HG02759 (cell line): Measurements from ENCODE around the gene MAFG.
"Not testable (repeated sequence)": the region's sequence is repeated elsewhere in the genome, so short reads cannot be mapped to it uniquely, and the experiment has no call there.

ENCODE experiments used
- ATAC-seq: cut with Tn5 transposase; IDR thresholded peaks from one replicate; pipeline ENCODE4 v1.9.1; 2021; ENCODE audit warnings: mild to moderate bottlenecking, moderate library complexity; ENCODE audit not compliant: unreplicated experiment

The MAFG gene

DNA sequence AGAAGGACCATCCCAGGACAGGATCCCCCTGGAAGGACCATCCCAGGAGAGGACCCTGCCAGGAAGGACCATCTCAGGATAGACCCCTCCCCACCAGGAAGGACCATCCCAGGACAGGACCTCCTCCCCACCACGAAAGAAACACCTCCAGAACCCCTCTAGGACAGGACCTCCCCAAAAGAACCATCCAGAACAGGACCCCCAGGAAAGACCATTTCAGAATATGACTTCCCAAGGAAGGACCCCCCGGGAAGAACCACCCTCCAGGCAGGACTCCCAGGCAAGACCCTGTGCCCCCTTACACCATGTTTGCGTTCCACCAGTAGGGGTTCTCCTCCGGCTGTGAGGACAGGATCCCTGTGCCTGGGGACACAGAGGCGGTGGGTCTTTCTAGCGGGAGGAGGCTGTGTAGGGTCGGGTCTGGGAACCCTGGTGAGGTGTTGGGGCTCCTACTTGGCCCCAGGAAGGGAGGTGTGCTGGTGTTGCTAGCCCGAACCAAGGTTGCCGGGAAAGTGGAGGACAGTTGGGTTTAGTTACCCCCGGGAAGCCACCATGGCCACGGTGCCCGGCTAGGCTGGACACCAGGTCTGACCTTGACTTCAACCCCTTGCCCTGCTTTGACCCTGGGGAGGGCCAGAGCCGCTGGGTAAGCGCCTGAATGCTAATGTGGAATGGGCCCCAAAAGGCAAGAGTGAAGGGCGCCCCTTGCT, 31.3 kb upstream of the MAFG start:
- no peak for ATAC-seq

DNA sequence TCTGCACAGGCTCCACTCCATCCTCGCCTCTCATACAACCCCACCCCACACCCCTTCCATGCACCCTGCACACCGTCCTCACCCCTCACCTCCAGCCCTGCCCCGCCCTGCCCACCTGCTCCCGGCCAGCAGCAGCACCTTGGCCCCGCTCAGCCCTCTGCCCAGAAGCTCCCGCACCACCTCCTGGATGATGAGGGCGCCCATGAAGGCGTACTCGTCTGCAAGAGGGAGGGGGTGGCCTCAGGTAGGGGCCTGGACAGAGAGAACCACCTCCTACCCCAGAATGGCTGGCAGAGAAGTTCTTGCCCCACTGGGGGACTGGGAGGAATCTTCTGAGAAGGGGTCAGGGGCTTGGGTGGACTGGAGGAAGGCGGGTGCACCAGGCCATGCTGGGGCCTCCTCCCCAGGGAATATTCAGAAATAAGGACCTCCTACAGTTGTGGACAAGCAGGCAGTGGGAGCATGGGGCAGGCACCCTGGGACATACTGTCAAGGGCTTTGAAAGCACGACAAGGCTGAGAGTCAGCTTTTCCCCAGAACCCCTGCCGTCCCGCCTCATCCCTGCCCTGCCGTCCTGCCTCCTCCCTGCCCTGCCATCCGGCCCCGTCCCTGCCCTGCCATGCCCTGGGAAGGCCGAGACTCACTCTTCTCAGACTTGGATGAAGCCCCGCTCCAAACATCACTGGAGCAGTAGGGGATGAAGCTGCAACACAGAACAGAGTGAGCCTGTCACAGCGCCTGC, 30.3 kb upstream of the MAFG start:
- ATAC-seq: no peak

DNA sequence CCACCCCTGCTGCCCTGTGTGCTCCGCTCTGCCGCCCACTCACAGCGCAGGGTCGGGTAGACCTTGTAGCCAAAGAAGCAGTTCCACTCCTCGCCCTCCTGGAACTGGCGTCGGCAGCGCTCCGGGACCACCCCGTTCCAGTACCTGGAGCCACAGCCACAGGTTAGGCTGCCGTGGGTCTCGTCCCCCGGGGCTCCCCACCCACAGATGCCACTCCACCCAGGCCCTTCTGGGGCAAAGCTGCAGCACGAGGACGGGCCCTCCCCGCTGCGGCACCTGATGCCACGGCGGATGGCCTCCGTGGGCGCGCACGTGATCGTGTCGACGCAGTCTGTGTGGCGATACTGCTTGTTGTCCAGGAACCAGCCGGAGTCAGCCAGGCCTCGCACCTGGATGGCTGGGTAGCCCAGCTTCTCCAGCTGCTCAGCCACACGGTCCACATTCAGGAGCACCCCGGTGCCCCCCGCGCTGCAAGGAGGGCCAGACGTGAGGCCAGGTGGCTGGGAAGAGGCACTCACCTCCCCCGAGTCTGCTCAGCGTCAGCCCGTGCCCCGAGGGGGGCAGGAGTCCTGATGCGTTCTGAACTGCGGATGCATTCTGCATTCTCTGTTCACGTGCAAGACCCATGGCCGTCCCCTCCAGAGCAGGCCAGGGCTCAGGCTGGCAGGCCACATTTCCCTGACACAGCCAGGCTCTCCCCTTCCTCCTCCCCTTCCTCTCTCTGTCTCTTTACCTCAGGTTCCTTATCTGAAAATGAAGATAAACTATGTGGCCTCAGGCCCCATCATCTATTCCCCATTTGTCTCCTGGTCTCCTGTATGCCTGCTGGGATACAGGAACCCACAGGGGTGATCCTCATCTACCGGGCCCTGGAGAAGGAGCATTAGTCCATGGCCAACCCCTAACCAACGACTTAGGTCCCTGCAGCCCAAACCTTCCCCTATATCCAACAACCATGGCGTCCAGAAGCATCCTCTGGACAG, 29.4 kb upstream of the MAFG start:
- ATAC-seq: no peak

DNA sequence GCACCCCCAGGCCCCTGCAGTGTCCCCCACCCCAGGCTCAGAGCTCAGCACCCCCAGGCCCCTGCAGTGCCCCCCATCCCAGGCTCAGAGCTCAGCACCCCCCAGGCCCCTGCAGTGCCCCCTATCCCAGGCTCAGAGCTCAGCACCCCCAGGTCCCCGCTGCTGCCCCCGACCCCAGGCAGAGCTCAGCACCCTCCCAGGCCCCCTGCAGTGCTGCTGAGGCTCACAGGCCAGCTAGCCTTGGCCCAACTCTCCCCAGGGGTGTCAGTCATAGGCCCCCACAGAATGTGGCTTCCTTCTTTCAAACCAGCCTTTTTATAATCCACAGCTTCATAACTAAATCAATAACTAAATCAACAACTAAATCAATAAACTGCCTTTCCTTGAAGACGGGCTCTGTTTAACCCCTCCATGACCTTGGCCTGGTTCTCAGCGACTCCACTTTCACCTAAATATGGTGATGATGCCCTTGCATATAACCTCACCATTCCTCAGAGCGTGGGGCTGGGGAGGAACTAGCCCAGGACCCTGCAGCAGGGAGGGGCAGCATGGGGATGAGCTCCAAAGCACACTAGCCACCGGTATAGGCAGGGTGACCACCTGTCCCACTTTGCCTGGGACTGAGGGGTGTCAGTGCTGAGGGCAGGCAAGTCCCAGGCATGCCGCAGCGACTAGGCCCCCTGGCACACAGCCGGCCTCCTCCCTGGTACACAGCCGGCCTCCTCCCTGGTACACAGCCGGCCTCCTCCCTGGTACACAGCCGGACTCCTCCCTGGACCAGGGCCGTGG, 28.4 kb upstream of the MAFG start:
- no peak for ATAC-seq

DNA sequence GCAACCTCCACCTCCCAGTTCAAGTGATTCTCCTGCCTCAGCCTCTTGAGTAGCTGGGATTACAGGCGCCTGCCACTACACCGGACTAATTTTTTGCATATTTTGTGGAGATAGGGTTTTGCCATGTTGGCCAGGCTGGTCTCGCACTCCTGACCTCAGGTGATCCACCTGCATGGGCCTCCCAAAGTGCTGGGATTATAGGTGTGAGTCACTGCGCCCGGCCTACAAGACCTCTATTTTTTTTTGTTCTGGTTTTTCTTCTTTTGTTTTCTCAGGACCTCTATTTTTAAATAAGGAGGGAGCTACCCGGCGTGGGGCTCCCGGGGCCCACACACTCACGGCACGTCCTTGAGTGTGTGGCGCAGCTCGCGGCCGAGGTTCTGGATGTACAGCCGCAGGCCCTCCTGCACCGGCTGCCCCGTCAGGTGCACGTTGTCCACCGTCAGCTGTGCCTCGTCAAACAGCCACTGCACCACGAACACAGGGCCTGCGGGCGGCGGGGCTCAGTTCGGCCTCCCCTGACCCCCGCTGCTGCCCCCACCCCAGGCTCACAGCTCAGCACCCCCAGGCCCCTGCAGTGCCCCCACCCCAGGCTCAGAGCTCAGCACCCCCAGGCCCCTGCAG, 27.6 kb upstream of the MAFG start:
- no peak for ATAC-seq

DNA sequence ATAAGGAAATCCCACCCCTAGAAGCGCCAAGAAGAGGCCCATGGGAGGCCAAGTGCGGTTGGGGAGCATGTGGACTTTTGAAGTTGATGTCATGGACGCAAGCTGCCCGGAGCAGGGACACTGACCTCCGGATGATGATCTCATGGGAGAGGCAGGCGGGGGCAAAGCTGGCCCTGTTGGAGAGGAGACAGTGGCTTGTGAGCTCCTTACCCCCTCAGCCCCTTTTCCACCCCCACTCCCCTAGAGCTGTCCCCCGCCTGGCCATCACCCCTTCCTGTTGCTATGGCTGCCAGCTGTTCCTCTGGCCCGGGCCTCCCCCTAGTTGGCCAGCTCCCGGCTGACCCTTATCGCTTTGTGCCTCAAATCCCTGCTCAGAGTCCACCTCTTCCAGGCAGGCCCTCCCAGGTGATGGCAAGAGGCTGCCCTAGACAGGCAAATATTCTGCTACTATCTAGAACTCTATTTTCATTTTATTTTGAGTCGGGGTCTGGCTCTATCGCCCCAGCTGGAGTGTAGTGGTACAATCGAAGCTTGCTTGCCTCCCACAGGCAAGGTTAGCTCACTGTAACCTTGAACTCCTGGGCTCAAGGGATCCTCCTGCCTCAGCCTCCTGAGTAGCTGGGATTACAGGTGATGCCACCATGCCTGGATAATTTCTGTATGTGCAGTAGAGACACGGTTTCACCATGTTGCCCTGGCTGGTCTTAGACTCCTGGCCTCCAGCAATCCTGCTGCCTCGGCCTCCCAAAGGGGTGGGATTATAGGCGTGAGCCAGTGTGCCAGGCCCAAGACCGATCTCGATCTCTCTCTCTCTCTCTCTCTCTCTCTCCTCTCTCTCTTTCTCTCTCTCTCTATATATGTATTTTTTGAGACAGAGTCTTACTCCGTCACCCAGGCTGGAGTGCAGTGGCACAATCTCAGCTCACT, 26.9 kb upstream of the MAFG start:
- no peak for ATAC-seq

DNA sequence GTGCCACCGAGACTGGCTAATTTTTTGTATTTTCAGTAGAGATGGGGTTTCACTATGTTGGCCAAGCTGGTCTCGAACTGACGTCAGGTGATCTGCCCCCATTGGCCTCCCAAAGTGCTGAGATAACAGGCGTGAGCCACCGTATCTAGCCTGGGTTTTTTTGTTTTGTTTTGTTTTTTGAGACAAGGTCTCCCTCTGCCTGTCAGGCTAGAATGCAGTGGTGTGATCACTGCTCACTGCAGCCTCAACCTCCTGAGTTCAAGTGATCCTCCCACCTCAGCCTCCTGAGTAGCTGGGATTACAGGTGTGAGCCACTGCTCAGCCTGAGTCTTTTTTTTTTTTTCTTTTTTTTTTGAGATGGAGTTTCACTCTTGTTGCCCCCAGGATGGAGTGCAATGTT, 25.9 kb upstream of the MAFG start:
- not testable (repeated sequence) for ATAC-seq

DNA sequence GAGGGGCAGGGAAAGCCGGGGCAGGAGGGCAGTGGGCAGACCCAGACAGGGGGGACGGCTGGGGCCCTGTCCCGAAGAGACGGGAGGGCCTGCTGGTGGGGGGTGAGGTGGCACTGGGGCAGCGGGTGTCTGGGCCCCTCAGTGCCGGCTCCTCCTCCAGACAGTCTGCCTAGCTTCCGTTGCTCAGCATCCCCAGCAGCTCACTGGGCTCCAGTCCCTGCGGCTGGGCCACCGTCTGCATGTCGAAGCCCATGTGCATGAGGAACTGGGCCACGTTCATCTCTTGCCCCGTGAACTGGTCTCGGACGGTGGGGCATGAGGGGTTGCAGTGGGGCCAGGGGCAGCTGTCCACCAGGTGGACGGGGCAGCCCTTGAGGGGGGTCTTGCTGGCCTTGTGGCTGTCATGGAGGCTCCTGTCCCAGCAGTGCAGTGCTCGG, 25.3 kb upstream of the MAFG start:
- no peak for ATAC-seq

DNA sequence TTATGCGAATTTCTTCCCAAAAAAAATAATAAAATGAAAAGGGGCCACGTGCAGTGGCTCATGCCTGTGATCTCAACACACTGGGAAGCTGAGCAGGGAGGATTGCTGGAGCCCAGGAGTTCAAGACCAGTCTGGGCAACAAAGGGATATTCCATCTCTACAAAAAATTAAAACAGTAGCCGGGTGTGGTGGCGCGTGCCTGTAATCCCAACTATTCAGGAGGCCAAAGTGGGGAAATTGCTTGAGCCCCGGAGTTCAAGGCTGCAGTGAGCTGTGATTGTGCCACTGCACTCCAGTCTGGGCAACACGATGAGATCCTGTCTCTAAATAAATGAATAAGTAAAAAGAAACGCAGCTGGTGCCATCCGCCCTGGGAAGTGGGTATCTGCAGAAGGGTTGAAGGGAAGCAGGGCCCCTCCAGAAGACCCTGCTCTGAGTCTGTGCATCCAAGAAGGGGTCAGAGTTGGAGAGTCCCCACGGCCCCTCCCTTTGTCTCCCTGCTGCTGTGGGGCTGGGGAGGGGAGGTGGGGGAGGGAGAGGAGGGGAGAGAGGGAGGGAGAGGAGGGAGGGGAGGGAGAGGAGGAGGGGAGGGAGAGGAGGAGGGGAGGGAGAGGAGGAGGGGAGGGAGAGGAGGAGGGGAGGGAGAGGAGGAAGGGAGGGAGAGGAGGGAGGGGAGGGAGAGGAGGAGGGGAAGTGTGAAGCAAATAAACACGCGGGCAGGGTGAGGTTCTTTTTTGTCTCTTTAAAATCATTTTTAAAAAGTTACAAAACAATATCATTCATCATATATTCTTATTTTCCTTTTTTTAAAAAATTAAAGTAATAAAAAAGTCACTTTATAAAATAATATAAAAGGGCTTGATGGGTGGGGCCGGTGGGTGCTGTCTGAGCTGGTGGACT, 24.5 kb upstream of the MAFG start:
- no peak for ATAC-seq

DNA sequence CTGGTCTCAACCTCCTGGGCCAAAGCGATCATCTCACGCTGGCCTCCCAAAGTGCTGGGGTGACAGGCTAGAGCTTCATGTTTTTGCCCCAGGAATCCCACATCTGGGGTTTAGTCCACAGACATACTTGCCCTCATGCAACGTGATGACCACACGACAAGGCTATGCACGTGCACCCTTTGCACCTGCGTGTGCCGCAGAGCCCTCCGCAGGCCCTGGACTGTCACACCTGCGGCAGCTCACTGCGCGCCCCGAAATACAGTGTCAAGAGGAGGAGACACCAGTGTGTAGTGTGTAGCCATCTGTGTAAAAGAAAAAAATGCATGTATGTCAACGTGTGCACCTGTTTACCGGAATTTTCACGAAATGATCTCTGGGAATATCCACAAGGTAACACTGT, 23.0 kb upstream of the MAFG start:
- no peak for ATAC-seq

DNA sequence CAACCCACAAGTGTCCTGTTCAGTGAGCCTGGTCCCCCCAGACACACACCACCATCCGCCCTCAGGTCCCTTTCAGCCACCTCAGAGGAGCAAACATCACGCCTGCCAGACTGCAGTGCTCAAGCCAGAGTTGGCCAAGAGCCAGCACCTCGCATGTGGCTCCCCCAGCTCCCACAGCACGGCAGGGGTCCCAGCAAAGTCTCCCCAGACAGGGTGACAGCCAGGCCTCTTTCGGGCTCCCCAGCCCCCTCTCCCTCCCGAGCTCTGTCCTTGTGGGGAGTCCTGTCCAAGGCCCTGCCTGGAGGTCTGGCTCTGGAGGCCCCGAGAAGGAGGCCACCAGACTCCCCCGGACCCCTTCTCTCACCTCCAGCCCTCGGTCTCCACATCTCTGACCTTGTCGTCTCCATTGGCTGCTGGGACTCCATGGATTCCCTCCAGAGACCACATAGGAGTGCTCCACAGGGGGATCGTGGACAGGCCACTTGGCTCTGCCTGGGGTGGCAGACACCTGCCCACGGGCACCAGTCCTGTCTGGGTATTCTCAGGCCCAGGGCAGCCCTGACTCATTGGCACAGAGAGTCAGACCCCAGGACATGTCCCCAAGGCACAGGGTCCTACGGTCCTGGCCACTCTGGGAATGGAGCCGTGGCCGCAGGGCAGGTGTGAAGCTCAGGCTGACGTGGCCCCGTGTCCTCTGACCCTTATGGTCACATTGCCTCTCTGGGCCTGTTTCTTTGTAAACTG, 21.3 kb upstream of the MAFG start:
- no peak for ATAC-seq

DNA sequence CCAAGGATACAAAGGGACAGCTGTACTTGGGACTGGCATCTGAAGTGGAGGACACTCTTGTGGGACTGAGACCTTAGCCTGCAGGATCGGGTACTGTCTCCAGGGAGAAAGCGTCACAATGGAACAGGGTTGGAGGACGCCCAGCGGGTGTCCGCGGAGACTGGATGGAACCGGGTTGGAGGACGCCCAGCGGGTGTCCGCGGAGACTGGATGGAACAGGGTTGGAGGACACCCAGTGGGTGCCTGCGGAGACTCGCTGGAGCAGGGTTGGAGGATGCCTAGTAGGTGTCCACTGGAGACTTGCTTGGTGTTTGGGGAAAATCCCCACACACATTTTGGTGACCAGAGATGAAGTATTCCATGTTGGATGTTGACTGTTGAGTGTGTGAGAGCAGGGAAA, 19.7 kb upstream of the MAFG start, which contains the start of gene MYADML2:
TSS of gene MYADML2 (minus strand) at position 45 of the 400 bp plus-strand sequence. CDS start 5,492 bp downstream, outside the sequence.
- no peak for ATAC-seq

DNA sequence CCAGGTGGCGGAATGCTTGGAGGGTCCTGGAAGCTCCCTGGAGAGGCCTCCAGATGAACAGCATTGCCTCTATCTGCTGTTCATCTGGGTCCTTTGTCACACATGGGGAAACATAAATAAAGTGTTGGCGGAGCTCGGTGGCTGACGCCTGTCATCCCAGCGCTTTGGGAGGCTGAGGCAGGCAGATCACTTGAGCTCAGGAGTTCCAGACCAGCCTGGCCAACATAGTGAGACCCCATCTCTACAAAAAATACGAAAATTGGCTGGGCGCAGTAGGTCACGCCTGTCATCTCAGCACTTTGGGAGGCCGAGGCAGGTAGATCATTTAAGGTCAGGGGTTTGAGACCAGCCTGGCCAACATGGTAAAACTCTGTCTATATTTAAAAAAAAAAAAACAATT, 17.3 kb upstream of the MAFG start:
- ATAC-seq: no peak

DNA sequence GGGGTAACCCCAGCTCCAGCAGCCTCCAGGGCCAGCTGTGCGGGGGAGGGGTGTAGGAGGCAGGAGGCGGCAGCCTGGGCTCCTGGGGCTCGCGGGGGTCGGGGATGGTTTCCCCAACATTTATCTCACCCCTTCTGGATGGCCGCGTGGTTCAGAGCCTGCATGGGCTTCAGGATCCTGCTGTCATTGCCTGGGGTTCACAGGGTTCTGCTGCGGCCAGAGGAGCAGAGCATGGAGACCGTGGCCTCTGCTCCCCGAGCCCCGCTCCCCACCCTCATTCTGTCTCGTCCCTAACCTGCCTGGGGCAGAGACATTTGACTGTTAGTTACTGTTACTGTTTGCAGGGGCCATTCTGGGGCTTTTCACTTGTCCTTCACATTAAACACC, 14.6 kb upstream of the MAFG start:
- no peak for ATAC-seq

DNA sequence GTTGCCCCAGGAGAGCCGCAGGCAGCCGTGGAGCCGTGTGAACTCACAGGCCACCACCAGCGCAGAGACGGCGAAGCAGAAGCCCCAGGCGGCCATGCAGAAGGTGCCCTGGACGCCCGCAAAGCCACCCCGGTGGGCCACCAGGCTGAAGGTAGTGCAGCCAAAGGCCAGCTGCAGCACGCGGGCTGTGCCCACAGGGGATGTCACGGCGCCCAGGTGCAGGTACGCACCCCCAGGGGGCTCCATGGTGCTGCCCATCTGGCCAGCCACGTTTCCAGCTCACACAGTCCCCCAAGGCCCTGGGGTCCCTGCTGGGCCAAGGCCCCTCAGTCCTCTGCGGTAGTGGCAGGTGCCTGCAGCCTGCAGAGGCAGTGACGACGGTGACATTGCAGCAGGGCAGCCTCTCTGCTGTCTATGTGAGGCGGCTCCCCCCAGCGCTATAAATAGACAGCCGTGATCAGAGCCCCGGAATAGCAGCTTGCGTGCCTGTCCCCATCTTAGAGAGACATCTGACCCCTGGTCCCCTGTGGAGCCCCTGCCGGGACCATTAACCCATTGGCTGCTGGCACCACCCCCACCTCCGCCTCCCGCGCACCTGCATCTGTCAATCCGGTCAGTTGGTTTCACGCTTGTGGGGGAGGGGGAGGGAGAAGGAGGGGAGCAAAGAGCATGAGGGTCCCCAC, 14.1 kb upstream of the MAFG start:
- ATAC-seq: no peak
